KG1 (cell line): Measurements from ENCODE around the gene FLVCR1.
"Not testable (repeated sequence)": the region's sequence is repeated elsewhere in the genome, so short reads cannot be mapped to it uniquely, and the experiment has no call there.

Experiments
- DNase-seq: peaks from one replicate; lab custom pipeline; 2025; lab: John Stamatoyannopoulos, UW

Gene FLVCR1

DNA sequence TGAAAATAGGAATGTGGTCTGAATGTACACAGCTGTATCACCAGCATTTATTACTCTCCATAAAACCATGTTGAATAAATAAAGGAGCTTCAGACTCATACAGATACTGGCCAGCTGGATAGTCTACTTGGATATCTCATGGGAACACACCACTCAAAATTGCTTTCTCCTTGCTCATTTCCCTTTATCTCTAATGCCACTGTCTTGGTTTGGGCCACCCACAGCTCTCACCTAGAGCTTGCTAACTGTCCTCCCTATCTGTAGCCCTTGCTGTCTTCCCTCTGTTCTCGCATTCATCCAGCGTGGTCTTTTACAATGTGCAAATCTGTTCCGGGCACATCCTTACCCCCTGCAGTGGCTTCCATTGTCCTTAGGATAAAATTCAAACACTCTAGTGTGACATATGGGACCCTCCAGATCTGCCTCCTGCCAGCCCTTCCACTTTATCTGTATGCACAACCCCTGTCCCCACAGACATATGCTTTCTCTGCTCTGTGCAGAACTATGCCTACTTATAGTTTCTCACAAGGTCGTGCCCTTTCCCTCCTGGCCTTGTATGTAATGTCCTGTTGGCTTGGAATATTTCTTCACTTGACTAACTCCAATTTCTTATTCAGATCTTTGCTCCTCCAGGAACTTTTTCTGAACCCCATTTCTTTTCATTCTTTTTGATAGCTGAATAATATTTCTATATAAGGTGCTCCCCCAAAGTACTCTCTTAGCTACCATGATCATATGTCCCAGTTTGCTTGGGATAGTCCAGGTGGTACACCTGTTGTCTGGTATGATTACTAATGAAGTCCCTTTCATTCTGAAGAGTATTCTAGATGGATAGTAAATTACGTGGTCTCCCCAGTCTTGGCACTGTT is 2.9 kb downstream of the FLVCR1 start:
- no peak for DNase-seq

DNA sequence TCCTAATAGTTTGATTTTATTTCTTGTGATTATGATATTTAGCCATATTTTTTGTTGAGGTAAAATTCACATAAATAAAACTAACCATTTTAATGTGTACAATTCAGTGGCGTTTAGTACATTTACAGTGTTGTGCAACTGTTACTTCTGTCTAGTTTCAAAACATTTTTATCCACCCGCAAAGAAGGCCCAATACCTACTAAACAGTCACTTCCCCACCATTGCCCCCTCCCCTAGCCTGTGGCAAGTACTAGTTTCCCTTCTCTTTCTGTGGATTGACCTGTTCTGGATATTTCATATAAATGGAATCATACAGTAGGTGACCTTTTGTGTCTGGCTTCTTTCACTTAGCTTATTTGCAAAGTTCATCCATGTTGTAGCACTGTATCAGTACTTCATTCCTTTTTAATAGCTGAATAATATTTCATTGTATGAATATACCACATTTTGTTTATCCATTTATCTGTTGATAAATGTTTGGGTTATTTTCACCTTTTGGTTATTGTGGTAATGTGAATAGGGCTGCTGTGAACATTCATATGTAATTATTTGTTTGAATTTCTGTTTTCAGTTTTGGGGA is 4.1 kb downstream of the FLVCR1 start:
- no peak for DNase-seq

DNA sequence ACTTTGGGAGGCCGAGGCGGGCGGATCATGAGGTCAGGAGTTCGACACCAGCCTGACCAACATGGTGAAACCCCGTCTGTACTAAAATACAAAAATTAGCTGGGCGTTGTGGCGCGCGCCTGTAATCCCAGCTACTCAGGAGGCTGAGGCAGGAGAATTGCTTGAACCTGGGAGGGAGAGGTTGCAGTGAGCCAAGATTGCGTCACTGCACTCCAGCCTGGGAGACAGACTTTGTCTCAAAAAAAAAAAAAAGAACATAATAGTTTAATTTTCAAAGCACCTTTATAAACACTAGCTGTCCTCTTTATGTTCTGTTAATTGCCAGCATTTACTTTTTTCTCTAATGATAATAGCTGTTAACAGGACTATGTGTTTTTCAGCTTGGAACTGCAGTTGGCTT is 5.3 kb downstream of the FLVCR1 start:
- DNase-seq = not testable (repeated sequence)

DNA sequence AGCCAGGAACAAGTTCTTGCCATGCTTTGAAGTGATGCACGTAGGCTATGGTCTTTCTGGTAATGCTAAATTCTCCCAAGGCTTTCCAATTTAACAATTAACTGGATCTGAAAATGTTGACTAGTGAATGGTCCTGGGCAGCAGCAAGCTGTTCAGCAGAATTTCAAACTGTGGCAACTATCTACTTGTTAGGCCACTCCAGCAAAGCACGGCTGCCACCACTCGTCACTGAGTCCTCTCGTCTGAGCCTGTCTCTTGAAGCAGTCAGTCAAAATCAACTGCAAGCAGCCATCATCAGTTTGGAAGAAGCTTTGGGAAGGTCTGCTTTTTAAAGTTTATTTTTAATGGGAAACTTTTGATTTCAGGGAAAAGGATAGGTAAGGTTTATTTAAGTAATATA is 6.1 kb downstream of the FLVCR1 start:
- DNase-seq = no peak

DNA sequence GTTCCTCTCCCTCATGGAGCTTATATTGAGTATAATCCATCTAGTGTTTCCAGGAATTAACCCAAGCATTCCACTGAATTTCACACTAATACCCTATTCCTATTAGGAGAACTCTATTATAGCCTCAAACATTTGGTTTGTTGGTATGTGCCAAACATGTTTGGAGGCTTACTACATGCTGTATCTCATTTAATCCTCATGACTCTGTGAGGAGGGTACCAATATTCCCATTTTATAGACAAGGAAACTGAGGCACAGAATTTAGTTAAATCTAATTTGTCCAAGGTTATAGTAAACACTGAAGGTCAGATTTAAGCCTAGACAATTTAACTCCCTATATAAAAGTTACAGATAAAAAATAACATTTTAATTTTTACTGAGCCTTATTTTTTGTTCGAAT is 9.1 kb downstream of the FLVCR1 start:
- DNase-seq = no peak

DNA sequence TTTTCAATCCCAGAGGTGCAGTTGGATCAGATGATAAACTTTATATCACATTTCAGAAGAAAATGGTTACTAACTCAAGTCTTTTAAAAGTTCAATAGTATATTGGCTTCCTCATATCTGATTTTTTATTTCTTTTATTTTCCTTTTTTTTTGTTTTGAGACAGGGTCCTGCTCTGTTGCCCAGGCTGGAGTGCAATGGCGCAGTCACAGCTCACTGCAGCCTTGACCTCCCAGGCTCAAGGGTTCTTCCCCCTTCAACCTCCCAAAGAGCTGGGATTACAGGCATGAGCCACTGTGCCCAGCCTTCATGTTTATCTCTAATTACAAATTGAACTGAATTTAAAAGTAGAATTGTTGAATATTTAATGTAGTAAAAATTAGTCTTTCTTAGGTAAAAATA is 13.9 kb downstream of the FLVCR1 start:
- DNase-seq = no peak

DNA sequence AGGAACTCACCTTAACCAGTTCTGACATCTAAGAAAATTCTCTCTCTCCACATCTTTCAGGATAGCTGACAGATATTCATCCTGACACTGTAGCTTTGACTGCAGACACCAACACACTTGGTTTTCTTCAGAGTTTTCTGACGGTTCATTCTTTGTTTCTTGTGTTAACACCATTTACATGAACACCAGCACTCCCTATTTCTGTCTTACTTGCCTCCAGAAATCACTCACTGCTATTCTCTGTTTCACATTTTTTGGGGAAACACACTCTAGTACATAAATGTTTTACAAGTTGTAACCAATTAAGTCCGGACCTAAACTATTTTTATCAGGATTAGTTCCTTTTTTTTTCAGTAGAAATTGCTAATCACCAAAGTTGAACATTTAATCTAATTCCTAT is 15.4 kb downstream of the FLVCR1 start:
- DNase-seq = no peak

DNA sequence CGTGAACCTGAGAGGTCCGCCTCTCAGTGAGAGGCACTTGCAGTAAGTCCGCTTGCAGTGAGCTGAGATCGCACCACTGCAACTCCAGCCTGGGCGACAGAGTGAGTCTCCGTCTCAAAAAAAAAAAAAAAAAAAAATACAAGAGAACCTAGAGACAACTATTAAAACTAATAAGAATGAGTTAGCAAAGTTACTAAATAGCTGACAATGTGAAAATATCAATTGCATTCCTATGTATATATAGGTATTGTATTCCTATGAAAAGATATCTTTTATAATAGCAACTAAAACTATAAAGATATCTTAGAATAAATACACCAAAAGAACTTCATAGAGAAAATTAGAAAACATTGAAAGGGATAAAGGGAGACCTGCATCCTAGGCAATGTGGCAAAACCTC is 20.3 kb downstream of the FLVCR1 start:
- no peak for DNase-seq

DNA sequence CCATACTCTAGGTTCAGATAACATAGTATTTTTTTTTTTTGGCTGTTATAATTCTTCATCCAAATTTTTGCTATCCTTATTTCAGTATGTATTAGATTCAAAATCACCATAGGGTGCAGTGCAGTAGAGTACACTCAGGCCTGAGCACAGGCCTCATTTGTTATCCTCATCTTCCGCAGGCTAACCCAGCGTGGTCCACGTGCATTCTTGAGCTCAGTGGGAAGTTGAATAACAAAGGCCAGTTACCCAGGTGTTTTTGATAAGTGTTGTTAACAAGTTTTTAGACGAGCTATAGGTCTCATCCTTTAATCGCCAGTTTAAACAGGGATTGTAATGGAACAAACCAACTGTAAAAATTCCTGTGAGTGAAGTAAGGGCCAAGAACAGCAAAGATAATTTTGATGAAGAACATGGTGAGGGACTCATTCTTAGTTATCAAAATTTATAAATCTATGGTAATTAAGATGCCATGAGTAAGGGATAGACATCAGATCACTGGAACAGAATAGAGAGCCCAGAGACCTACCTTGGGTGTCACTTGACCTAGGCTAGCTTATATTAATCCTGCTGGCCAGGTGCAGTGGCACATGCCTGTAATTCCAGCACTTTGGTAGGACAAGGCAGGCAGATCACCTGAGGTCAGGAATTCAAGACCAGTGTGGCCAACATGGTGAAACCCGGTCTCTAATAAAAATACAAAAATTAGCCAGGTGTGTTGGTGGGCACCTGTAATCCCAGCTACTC is 22.0 kb downstream of the FLVCR1 start:
- no peak for DNase-seq

DNA sequence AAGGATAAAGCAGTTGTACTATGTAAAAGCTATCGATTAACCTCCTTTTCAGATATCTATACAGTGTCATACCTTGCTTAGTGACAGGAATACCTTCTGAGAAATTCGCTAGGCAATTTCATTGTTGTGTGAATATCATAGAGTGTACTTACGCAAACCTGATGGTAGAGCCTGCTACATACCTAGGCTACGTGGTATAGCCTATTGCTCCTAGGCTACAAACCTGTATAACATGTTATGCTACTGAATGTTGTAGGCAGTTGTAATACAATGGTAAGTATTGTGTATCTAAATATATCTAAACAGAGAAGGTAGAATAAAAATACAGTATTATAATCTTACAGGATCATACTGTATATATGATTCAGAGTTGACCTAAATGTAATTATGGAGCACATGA is 26.5 kb downstream of the FLVCR1 start:
- DNase-seq = no peak

DNA sequence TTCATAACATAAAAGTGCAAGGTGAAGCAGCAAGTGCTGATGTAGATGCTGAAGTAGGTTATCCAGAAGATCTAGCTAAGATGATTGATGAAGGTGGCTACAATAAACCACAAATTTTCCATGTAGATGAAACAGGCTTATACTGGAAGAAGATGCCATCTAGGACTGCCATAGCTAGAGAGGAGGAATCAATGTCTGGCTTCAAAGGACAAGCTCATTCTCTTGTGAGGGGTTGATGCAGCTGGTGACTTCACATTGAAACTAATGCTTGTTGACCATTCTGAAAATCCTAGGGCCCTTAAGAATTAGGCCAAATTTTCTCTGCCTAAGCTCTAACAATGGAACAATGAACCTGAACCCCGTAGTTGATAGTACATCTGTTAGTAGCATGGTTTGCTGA is 34.0 kb downstream of the FLVCR1 start:
- DNase-seq = no peak

DNA sequence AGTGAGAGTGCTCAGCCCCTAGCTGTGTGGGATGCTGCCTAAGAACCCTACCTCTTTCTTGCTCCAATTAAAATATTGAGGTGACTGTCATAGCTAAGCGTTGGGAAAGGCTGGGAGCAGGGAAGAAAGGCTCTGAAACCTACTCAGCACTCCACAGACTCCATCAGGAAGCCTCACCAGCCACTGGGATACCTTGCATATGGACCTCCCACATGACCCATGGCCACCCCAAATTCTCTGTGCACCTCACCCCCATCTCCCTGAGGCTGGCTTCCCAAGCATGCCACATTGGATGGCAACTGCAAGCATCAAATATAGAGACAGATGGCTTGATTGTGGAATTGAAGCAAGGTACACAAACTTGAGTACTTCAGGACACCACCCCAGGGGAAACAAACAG is 41.8 kb downstream of the FLVCR1 start:
- no peak for DNase-seq

DNA sequence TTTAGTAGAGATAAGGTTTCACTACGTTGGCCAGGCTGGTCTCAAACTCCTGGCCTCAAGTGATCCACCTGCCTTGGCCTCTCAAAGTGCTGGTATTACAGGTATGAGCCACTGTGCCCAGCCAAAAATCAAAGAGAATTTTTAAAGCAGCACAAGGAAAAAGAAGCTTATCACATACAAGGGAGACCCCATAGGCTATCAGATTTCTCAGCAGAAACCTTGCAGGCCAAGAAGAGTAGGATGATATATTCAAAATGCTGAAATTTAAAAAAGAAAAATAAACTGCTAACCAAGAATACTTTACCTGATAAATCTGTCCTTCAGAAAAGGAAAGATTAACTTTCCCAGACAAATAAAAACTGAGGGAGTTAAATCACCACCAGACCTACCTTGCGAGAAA is 43.2 kb downstream of the FLVCR1 start:
- no peak for DNase-seq

DNA sequence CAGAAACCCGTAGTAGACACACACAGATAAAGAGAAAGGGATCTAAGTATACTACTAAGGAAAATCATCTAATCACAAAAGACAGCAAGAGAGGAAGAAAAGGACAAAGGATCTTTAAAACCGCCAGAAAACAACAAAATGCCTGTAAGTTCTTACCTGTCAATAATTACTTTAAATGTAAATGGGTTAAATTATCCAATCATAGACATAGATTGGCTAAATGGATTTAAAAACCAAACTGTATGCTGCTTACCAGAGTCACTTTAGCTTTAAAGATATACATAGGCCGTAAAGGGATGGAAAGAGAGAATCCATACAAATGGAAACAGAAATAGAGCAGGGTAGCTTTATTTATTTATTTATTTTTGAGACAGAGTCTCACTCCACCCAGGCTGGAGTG is 44.0 kb downstream of the FLVCR1 start:
- no peak for DNase-seq

DNA sequence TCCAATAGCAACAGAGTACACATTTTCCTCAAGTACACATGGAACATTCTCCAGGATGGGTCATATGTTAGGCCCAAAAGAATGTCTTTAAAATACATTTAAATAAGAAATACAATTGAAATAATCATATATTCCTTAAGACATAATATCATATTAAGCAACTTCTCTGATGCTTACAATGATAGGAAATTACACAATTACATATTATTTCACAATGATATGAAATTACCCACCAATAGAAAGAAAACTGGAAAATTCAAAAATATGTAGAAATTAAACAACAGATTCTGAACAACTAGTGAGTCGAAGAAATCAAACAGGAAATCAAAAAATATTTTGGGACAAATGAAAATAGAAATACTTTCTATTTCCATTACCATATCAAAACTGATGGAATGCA is 45.6 kb downstream of the FLVCR1 start:
- no peak for DNase-seq

DNA sequence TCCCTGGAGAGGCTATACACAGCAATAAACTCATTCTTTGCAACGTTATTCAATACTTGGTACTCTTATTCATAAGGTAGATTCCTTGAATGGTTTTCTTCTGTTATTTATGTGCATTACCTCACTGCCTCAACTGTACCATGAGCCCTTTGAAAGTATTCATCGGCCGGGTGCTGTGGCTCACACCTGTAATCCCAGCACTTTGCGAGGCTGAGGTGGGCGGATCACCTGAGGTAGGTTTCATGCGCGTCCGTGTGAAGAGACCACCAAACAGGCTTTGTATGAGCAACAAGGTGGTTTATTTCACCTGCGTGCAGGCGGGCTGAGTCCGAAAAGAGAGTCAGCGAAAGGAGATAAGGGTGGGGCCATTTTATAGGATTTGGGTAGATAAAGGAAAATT is 50.0 kb downstream of the FLVCR1 start:
- not testable (repeated sequence) for DNase-seq

DNA sequence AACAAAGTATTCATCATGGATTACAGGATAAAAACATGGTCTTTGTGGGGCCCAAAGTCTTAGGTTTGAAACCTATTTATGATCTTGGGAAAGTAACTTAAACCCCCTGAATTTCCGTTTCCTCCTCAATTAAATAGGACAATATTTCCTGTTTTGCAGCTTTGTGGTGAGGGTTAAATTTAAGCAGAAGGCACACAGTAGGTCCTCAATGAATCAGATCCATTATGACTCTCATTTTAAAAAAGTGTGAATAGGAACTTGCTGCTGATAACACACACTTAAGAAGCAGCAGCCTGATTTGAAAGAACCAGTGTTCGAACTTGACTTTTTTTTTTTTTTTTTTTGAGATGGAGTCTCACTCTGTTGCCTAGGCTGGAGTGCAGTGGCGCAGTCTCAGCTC is 50.9 kb downstream of the FLVCR1 start:
- DNase-seq = no peak

DNA sequence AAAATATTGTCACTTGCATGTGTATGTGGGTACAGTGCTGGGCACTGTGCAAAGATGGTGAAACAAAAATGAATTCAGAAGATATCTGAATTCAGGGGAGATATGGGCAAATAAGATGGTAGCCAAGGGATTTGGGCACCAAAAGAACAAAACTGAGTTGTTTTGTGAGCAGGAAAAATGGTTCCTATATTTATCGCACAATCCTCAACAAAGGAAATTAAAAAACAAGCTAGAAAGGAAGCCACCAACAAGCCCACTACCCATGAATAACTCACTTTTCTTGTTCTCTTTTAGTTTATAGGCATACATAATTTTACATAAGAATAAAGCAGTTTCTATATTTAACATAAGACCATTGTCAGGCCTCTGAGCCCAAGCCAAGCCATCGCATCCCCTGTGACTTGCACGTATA is 51.6 kb downstream of the FLVCR1 start:
- DNase-seq = no peak

DNA sequence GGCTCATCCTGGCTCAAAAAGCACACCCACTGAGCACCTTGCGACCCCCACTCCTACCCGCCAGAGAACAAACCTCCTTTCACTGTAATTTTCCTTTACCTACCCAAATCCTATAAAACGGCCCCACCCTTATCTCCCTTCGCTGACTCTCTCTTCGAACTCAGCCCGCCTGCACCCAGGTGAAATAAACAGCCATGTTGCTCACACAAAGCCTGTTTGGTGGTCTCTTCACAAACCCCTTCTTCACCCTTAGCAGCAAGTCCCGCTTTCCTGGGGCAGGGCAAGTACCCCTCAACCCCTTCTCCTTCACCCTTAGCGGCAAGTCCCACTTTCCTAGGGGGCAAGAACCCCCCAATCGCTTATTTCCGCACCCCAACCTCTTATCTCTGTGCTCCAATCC is 52.1 kb downstream of the FLVCR1 start:
- not testable (repeated sequence) for DNase-seq

DNA sequence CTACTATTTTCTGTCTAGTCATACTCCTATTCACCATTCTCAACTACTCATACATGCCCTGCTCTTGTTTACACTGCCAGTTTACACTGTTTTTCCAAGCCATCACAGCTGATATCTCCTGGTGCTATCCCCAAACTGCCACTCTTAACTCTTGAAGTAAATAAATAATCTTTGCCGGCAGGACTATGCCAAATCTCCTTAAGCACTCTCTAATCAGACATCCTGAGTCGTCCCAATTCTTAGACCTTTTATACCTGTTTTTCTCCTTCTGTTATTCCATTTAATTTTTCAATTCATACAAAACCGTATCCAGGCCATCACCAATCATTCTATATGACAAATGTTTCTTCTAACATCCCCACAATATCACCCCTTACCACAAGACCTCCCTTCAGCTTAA is 55.6 kb downstream of the FLVCR1 start:
- DNase-seq = not testable (repeated sequence)

DNA sequence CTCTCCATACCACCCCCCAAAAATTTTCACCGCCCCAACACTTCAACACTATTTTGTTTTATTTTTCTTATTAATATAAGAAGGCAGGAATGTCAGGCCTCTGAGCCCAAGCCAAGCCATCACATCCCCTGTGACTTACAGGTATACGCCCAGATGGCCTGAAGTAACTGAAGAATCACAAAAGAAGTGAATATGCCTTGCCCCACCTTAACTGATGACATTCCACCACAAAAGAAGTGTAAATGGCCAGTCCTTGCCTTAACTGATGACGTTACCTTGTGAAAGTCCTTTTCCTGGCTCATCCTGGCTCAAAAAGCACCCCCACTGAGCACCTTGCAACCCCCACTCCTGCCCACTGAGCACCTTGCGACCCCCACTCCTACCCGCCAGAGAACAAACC is 56.0 kb downstream of the FLVCR1 start:
- not testable (repeated sequence) for DNase-seq

DNA sequence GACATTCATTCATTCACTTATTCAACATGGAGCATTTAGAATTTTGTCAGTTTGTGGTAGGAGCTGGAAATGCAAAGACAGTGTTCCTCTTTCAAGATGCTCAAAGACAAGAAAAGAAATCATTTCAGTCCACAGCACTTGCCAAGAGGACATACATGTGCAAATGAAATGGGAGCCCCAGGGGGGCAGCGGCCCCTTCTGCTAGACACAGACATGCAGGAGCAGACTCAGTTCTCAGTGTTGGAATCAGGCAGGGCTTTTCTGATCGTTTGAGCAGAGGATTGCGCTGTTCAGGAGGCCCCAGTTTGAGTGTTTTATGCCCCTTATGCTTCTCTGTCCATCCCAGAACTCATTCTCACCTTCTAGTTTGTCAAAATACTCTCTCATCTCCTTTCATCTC is 56.7 kb downstream of the FLVCR1 start:
- DNase-seq = no peak
